NT2/D1 (cell line): Measurements from ENCODE around the gene RFX8.

ENCODE experiments used
- DNase-seq: peaks from one replicate; pipeline ENCODE4 v3.0.0-alpha.2; 2011; ENCODE audit warnings: low read depth, low spot score
- H3K27me3 ChIP-seq: 2 replicates; pipeline ENCODE4 v1.6.0; 2011; ENCODE audit warnings: mild to moderate bottlenecking; ENCODE audit not compliant: insufficient read length, insufficient read depth
- H3K36me3 ChIP-seq: 2 replicates; pipeline ENCODE4 v1.6.1; 2011; ENCODE audit warnings: mild to moderate bottlenecking, low read length, mixed read lengths; ENCODE audit not compliant: insufficient read depth, insufficient read length
- H3K4me1 ChIP-seq: 2 replicates; pipeline ENCODE4 v1.5.1; 2011; ENCODE audit not compliant: insufficient read depth, insufficient read length
- H3K4me3 ChIP-seq: 2 replicates; pipeline ENCODE4 v1.5.1; 2011; ENCODE audit warnings: low read depth; ENCODE audit not compliant: insufficient read length
- H3K9ac ChIP-seq: 2 replicates; pipeline ENCODE4 v1.6.0; 2011; ENCODE audit warnings: low read depth; ENCODE audit not compliant: insufficient read length
- H3K9me3 ChIP-seq: 2 replicates; pipeline ENCODE4 v1.5.1; 2011; ENCODE audit warnings: mild to moderate bottlenecking, low read length; ENCODE audit not compliant: insufficient read depth
- SUZ12 ChIP-seq: IDR thresholded peaks from 2 replicates; pipeline ENCODE4 v1.6.1; 2011; ENCODE audit not compliant: insufficient read length, insufficient read depth; ENCODE audit errors: extremely low read depth
- YY1 ChIP-seq: IDR thresholded peaks from 2 replicates; pipeline ENCODE4 v1.6.1; 2011; ENCODE audit not compliant: insufficient read length, insufficient read depth
- ZNF274 ChIP-seq: IDR thresholded peaks from 2 replicates; pipeline ENCODE4 v1.6.1; 2011; ENCODE audit warnings: mild to moderate bottlenecking, low read depth, low read length

RFX8 gene

GRCh38 chr2:101418460-101419095, 56.3 kb downstream of the RFX8 start:
- TF ChIP-seq ZNF274 (no peak), SUZ12 (no peak), YY1 (no peak)
- no peaks in the 10 kb centered on the region for H3K27me3 ChIP-seq
- H3K36me3 ChIP-seq, result no peaks in the 10 kb centered on the region
- no peaks in the 10 kb centered on the region for H3K4me1 ChIP-seq
- H3K9me3 ChIP-seq, result peaks cover 3% of the 10 kb centered on the region; the same call in 1 of the 2 replicates
- no peak overlapping the region for H3K9ac ChIP-seq
- H3K4me3 ChIP-seq, result no peak overlapping the region
- DNase-seq, result no peak

DNA sequence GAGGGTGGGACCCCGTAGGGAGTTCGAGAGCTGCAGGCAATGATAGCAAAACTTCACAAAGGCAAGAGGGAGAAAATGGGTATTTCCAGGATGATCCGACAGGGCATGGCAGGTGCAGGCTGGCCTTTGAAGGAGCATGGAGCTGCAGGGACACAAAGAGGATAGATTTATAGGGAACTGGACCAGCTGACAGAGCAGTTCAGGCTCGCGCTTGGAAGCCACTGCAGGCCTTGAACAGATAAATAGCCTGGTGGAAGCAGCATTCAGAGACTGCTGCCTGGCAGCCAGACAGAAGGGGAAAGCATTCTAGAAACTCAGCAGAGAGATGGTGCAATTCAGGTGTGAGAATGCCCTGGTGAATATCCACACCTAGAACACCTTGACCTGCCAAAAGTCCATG, 58.3 kb downstream of the RFX8 start:
- Histone ChIP-seq H3K36me3 (no peaks in the 10 kb centered on the region), H3K27me3 (no peaks in the 10 kb centered on the region), H3K4me3 (no peak overlapping the region), H3K4me1 (no peaks in the 10 kb centered on the region), H3K9ac (no peak overlapping the region), H3K9me3 (no peaks in the 10 kb centered on the region)
- TF ChIP-seq ZNF274 (no peak), YY1 (no peak), SUZ12 (no peak)
- no peak for DNase-seq

DNA sequence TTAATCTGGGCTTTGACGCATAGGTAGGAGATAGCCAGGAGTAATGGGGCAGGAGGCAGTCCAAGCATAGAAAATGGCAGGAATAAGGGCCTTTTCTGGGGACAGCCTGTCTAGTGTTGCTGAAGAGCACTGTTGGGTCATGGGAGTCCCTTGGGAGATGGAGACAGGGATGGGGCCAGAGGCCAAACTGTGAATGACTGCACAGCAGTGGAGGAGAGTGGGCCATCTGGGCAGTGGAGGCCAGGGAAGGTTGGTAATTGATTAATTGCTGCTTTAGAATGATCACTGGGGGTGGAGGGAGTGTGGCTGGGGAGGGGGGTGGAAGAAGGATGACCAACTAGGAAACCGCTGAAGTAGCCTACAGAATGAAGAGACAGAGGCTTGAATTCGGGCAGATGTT, 59.0 kb downstream of the RFX8 start:
- H3K4me3 ChIP-seq, result no peak overlapping the region
- H3K4me1 ChIP-seq, result no peaks in the 10 kb centered on the region

DNA sequence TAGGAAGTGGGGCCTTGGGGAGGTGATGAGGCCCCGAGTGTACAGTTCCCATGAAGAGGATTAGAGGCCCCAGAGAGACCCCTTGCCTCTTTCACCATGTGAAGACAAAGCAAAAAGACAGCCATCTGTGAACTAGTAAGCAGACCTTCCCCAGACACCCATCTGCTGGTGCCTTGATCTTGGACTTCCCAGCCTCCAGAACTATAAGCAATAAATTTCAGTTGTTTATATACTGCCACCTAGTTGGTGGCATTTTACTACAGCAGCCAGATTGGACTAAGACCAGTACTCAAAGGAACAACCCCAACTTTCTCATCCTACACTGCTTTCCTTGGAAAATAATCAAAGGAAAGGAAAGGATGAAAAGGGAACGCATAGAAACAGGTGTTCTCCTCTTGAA, 59.7 kb downstream of the RFX8 start:
- Histone ChIP-seq H3K9ac (no peak overlapping the region), H3K36me3 (no peaks in the 10 kb centered on the region), H3K9me3 (no peaks in the 10 kb centered on the region), H3K27me3 (no peaks in the 10 kb centered on the region), H3K4me1 (peaks cover 1% of the 10 kb centered on the region), H3K4me3 (no peak overlapping the region)
- TF ChIP-seq YY1, result no peak
- no peak for TF ChIP-seq ZNF274
- TF ChIP-seq SUZ12, result no peak
- DNase-seq, result no peak

More for the DNA sequence above, 59.0 kb downstream of the RFX8 start:
- Histone ChIP-seq H3K27me3 (no peaks in the 10 kb centered on the region), H3K9ac (no peak overlapping the region), H3K9me3 (no peaks in the 10 kb centered on the region), H3K36me3 (no peaks in the 10 kb centered on the region)
- no peak for DNase-seq
- TF ChIP-seq YY1 (no peak), ZNF274 (no peak), SUZ12 (no peak)

DNA sequence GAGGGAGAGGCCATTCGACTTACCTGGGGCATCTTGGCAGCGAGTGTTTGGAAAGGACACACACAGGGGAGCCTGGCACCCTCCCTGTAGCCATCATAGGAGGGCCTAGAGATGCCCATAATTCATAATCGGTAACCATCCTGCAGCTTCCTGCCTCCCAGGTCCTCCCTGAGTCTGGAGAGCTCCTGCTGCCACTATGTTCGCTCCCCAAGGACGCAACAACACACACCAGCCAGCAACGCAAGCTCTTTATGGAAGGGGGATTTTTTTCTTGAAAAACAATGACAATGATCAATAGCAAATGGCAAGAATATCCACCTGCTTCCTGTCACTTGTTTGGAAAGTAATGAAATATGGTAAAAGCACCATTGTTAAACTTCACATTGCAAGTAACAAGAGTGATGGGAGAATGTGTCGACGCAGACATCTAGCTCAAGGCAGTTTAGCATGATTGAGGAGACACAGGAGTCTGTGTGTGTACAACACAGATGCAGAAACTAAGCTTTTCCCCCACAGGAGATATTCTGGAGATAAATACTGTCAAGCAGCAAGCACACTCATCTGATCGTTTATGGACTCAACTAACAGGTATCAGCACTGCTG, 62.7 kb downstream of the RFX8 start:
- Histone ChIP-seq H3K36me3 (no peaks in the 10 kb centered on the region), H3K4me3 (no peak overlapping the region), H3K9ac (no peak overlapping the region), H3K9me3 (no peaks in the 10 kb centered on the region), H3K27me3 (no peaks in the 10 kb centered on the region), H3K4me1 (peaks cover 5% of the 10 kb centered on the region)
- no peak for TF ChIP-seq ZNF274
- no peak for TF ChIP-seq SUZ12
- no peak for TF ChIP-seq YY1
- no peak for DNase-seq

- no peaks in the 10 kb centered on the region for H3K27me3 ChIP-seq
- no peak for TF ChIP-seq ZNF274
- TF ChIP-seq SUZ12, result no peak
- TF ChIP-seq YY1, result no peak
- DNase-seq, result no peak
- H3K4me3 ChIP-seq, result no peak overlapping the region
- no peak overlapping the region for H3K9ac ChIP-seq
- no peaks in the 10 kb centered on the region for H3K9me3 ChIP-seq
- peaks cover 5% of the 10 kb centered on the region for H3K4me1 ChIP-seq
- no peaks in the 10 kb centered on the region for H3K36me3 ChIP-seq
These were observed 64.2 kb downstream of the RFX8 start for GRCh38 chr2:101410746-101411145.

- peaks cover 5% of the 10 kb centered on the region for H3K4me1 ChIP-seq
- H3K27me3 ChIP-seq, result no peaks in the 10 kb centered on the region
- DNase-seq, result no peak
- H3K36me3 ChIP-seq, result no peaks in the 10 kb centered on the region
- H3K9me3 ChIP-seq, result no peaks in the 10 kb centered on the region
- H3K4me3 ChIP-seq, result no peak overlapping the region
- no peak overlapping the region for H3K9ac ChIP-seq
- TF ChIP-seq SUZ12 (no peak), YY1 (no peak), ZNF274 (no peak)
These were observed 64.8 kb downstream of the RFX8 start for GRCh38 chr2:101410114-101410513.

DNA sequence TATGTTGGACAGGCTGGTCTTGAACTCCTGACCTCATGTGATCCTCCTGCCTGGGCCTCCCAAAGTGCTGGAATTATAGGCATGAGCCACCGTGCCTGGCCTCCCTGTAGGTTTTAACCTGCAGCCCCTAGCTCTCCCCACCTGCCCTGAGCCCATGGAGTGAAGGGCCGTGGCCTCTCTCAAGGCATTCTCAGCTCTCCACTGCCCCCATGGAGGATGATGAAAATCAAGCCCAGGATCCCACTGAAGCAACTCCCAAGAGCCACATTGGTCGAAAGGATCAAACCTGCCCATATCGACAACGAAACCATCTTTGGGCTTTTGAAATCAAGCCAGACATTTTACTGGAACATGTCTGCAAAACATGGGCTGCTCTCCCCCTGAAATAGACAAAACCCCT, 65.2 kb downstream of the RFX8 start:
- Histone ChIP-seq H3K9ac (no peak overlapping the region), H3K4me3 (no peak overlapping the region), H3K27me3 (no peaks in the 10 kb centered on the region), H3K36me3 (no peaks in the 10 kb centered on the region), H3K4me1 (peaks cover 5% of the 10 kb centered on the region), H3K9me3 (no peaks in the 10 kb centered on the region)
- TF ChIP-seq SUZ12, result no peak
- no peak for TF ChIP-seq YY1
- TF ChIP-seq ZNF274, result no peak
- no peak for DNase-seq
